Esophagus (tissue), 2 donors: ENCODE data around the gene SLC1A7. TPM values are rescaled to one million over a fixed set of nuclear protein-coding genes. Genes with fewer than 3 reads are reported as not detected.
A peak's percentile ranks its signal among the peaks of the same experiment; 100 is the strongest.

Experiments
- H3K27ac ChIP-seq, 2 donors: one replicate each; pipeline ENCODE4 v1.5.1; 2013; ENCODE audit warnings: low read depth in 2 of 2, mild to moderate bottlenecking in 2 of 2, inconsistent platforms in 1 of 2, low read length in 1 of 2, moderate library complexity in 1 of 2
- H3K27me3 ChIP-seq, 2 donors: one replicate each; pipeline ENCODE4 v1.6.1; 2013; ENCODE audit warnings: low read length in 2 of 2, control low read depth in 1 of 2, mild to moderate bottlenecking in 1 of 2; ENCODE audit not compliant: insufficient read depth in 2 of 2, control insufficient read depth in 1 of 2
- H3K36me3 ChIP-seq, 2 donors: one replicate each; pipeline ENCODE4 v1.6.1; 2013; ENCODE audit warnings: low read length in 1 of 2; ENCODE audit not compliant: control insufficient read depth in 2 of 2, insufficient read depth in 2 of 2
- H3K4me1 ChIP-seq, 2 donors: one replicate each; pipeline ENCODE4 v1.6.1; 2013; ENCODE audit warnings: low read length in 1 of 2; ENCODE audit not compliant: control insufficient read depth in 2 of 2, insufficient read depth in 2 of 2
- H3K4me3 ChIP-seq, 2 donors: one replicate each; pipeline ENCODE4 v1.5.1; 2013; ENCODE audit warnings: low read length in 2 of 2, mild to moderate bottlenecking in 2 of 2, low read depth in 1 of 2, moderate library complexity in 1 of 2
- H3K9me3 ChIP-seq, 2 donors: one replicate each; pipeline ENCODE4 v1.6.1; 2013; ENCODE audit warnings: mild to moderate bottlenecking in 2 of 2, low read depth in 1 of 2, low read length in 1 of 2, moderate library complexity in 1 of 2; ENCODE audit not compliant: control insufficient read depth in 2 of 2, insufficient read depth in 1 of 2
- WGBS, 2 donors: extraction: QIAGEN DNeasy Blood & Tissue Kit; methylation state at CpG; one replicate each; pipeline ENCODE4 v1.1.7; 2013; 5-methylcytosine and 5-hydroxymethylcytosine counted together
- polyA plus RNA-seq, 2 donors: library from polyadenylated mRNA; stranded (reverse); fragments of 200-250 nt; gene quantifications; one replicate each; pipeline ENCODE4 v1.2.3, GENCODE V29; 2013
- donor health status: healthy with polysubstance abuse.
- donor health status: Bipolar disorder and iron deficiency.

Gene SLC1A7
- polyA plus RNA-seq, 2 donors: 0.05 to 0.10 TPM

GRCh38 chr1:53114090-53114489, 28.3 kb downstream of the SLC1A7 start:
- no peaks in the 10 kb centered on the region for H3K36me3 ChIP-seq
- WGBS, 2 donors: 89 to 95% methylated on average over 6 of the region's 6 CpGs
- H3K27me3 ChIP-seq: no peaks in the 10 kb centered on the region
- no peak overlapping the region for H3K4me3 ChIP-seq
- peaks cover 0 to 3% of the 10 kb centered on the region in 2 donors for H3K9me3 ChIP-seq
- H3K4me1 ChIP-seq: peaks cover 4 to 12% of the 10 kb centered on the region in 2 donors
- H3K27ac ChIP-seq: no peak overlapping the region

- Histone ChIP-seq H3K9me3 (peaks cover 0 to 3% of the 10 kb centered on the region in 2 donors), H3K4me1 (peaks cover 4 to 12% of the 10 kb centered on the region in 2 donors), H3K27me3 (no peaks in the 10 kb centered on the region), H3K36me3 (no peaks in the 10 kb centered on the region), H3K27ac (no peak overlapping the region), H3K4me3 (no peak overlapping the region)
- 88 to 90% methylated on average over 4 of the region's 4 CpGs for WGBS, 2 donors
Measured at GRCh38 chr1:53112861-53113260, 29.6 kb downstream of the SLC1A7 start.

- Histone ChIP-seq H3K4me1 (peaks cover 4 to 12% of the 10 kb centered on the region in 2 donors), H3K9me3 (peaks cover 0 to 3% of the 10 kb centered on the region in 2 donors), H3K36me3 (no peaks in the 10 kb centered on the region), H3K4me3 (no peak overlapping the region), H3K27me3 (no peaks in the 10 kb centered on the region), H3K27ac (no peak overlapping the region)
- 73 to 76% methylated on average over 2 of the region's 2 CpGs for WGBS, 2 donors
Measured at GRCh38 chr1:53112271-53112774, 30.1 kb downstream of the SLC1A7 start.

- Histone ChIP-seq H3K27me3 (no peaks in the 10 kb centered on the region), H3K27ac (no peak overlapping the region), H3K4me1 (peaks cover 4 to 12% of the 10 kb centered on the region in 2 donors), H3K4me3 (no peak overlapping the region), H3K9me3 (peaks cover 0 to 3% of the 10 kb centered on the region in 2 donors), H3K36me3 (no peaks in the 10 kb centered on the region)
- 61 to 73% methylated on average over 5 of the region's 5 CpGs for WGBS, 2 donors
Measured at GRCh38 chr1:53111693-53112092, 30.7 kb downstream of the SLC1A7 start.

GRCh38 chr1:53111073-53111556, 31.3 kb downstream of the SLC1A7 start:
- Histone ChIP-seq H3K9me3 (peaks cover 0 to 3% of the 10 kb centered on the region in 2 donors), H3K4me3 (no peak overlapping the region), H3K36me3 (no peaks in the 10 kb centered on the region), H3K27ac (peak overlapping the region in 1 of 2 donors; percentile 6), H3K27me3 (no peaks in the 10 kb centered on the region), H3K4me1 (peaks cover 4 to 11% of the 10 kb centered on the region in 2 donors)
- WGBS, 2 donors: 59 to 71% methylated on average over 10 of the region's 10 CpGs

- Histone ChIP-seq H3K36me3 (no peaks in the 10 kb centered on the region), H3K4me3 (no peak overlapping the region), H3K27ac (no peak overlapping the region), H3K4me1 (peaks cover 4 to 9% of the 10 kb centered on the region in 2 donors), H3K9me3 (peaks cover 0 to 3% of the 10 kb centered on the region in 2 donors), H3K27me3 (no peaks in the 10 kb centered on the region)
- 66 to 75% methylated on average over 18 of the region's 18 CpGs for WGBS, 2 donors
Measured at GRCh38 chr1:53110370-53111072, 31.9 kb downstream of the SLC1A7 start.

GRCh38 chr1:53108646-53109580, 33.5 kb downstream of the SLC1A7 start:
- Histone ChIP-seq H3K27me3 (no peaks in the 10 kb centered on the region), H3K36me3 (no peaks in the 10 kb centered on the region), H3K4me3 (no peak overlapping the region), H3K9me3 (peaks cover 0 to 3% of the 10 kb centered on the region in 2 donors), H3K27ac (no peak overlapping the region), H3K4me1 (peaks cover 4 to 9% of the 10 kb centered on the region in 2 donors)
- WGBS, 2 donors: 48% methylated on average over 14 of the region's 14 CpGs

GRCh38 chr1:53107570-53108322, 34.7 kb downstream of the SLC1A7 start:
- peaks cover 4 to 9% of the 10 kb centered on the region in 2 donors for H3K4me1 ChIP-seq
- no peak overlapping the region for H3K27ac ChIP-seq
- no peaks in the 10 kb centered on the region for H3K36me3 ChIP-seq
- H3K27me3 ChIP-seq: no peaks in the 10 kb centered on the region
- H3K4me3 ChIP-seq: no peak overlapping the region
- 65 to 70% methylated on average over 15 of the region's 15 CpGs for WGBS, 2 donors
- peaks cover 0 to 3% of the 10 kb centered on the region in 2 donors for H3K9me3 ChIP-seq

- Histone ChIP-seq H3K27ac (no peak overlapping the region), H3K4me3 (no peak overlapping the region)
- 93 to 96% methylated on average over 7 of the region's 7 CpGs for WGBS, 2 donors
Measured at GRCh38 chr1:53107090-53107489, 35.3 kb downstream of the SLC1A7 start.

More at GRCh38 chr1:53107090-53107489, 35.3 kb downstream of the SLC1A7 start:
- no peaks in the 10 kb centered on the region for H3K27me3 ChIP-seq
- H3K9me3 ChIP-seq: no peaks in the 10 kb centered on the region
- H3K36me3 ChIP-seq: no peaks in the 10 kb centered on the region
- peaks cover 4 to 9% of the 10 kb centered on the region in 2 donors for H3K4me1 ChIP-seq
